Keratinocyte (primary cell): ENCODE data around the gene SEMA3C.

Experiments
- EZH2 ChIP-seq: IDR thresholded peaks from one replicate; pipeline ENCODE4 v1.6.1; 2012; ENCODE audit warnings: inconsistent platforms, mild to moderate bottlenecking, low read length, moderate library complexity
- TF ChIP-seq, protein P1 (sequence below), 3 experiments: IDR thresholded peaks in 1 of 3; conservative IDR thresholded peaks in 1 of 3; optimal IDR thresholded peaks in 1 of 3; 2 replicates in 2 of 3; 3 replicates in 1 of 3; pipeline versions ENCODE3 to v1.5.1; 2011; ENCODE audit warnings: low read length in 3 of 3, mild to moderate bottlenecking in 3 of 3, moderate library complexity in 2 of 3, control low read depth in 1 of 3, inconsistent platforms in 1 of 3; ENCODE audit not compliant: insufficient read depth in 2 of 3; ENCODE audit errors: extremely low read depth in 1 of 3

DNA sequence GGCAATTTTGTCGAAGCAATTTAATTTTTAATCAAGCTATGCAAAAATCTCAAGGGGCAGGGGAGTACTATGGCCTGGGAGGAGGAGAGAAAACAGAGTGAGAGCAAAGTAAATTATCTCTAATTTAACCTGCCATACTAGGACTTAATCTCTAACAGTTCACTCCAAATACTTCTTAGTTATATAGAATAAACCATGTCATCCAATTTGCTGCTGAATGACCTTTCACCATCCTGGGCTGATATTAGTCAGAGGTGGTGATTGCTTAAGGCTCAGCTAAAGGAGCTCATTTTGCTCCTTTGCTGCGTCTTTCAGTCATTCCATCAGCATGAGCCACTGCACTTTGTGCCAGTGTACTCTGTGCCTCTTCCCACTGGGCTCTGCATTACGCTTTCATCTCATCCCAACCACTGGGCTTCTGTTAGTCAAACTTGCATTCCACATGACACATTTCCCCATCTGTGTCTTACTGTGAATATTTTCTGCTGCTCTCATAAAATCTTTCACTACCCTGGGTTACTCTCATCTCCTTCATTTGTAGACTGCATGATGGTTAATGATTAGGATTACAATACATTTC is 196.1 kb downstream of the SEMA3C start:
- TF ChIP-seq, protein P1, sequence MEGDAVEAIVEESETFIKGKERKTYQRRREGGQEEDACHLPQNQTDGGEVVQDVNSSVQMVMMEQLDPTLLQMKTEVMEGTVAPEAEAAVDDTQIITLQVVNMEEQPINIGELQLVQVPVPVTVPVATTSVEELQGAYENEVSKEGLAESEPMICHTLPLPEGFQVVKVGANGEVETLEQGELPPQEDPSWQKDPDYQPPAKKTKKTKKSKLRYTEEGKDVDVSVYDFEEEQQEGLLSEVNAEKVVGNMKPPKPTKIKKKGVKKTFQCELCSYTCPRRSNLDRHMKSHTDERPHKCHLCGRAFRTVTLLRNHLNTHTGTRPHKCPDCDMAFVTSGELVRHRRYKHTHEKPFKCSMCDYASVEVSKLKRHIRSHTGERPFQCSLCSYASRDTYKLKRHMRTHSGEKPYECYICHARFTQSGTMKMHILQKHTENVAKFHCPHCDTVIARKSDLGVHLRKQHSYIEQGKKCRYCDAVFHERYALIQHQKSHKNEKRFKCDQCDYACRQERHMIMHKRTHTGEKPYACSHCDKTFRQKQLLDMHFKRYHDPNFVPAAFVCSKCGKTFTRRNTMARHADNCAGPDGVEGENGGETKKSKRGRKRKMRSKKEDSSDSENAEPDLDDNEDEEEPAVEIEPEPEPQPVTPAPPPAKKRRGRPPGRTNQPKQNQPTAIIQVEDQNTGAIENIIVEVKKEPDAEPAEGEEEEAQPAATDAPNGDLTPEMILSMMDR (optimal IDR thresholded peaks at IDR 0.05 in 1 of 3, IDR thresholded peaks at IDR 0.05 in 1 of 3, conservative IDR thresholded peaks at IDR 0.05 in 1 of 3; ENCODE audit: extremely low read depth in 1 of 3, insufficient read depth in 2 of 3, low read length in 3 of 3), result no peak
- no peak for TF ChIP-seq EZH2
